ENCODE measurements around the gene GADD45GIP1. TPM values are rescaled to one million over a fixed set of nuclear protein-coding genes. Genes with fewer than 3 reads are reported as not detected.
"Not testable (repeated sequence)": the region's sequence is repeated elsewhere in the genome, so short reads cannot be mapped to it uniquely, and the experiment has no call there.

The GADD45GIP1 gene
- total RNA-seq, 2 experiments from 2014 or later: 32.6 to 36.0 TPM

GRCh38 chr19:12982648-12983047, 25.6 kb upstream of the GADD45GIP1 start:
- Mint-ChIP-seq H3K4me1 (ENCODE audit: low read depth) (peaks cover 2% of the 10 kb centered on the region), H3K27ac (no peak overlapping the region), H3K4me3 (no peak overlapping the region), H3K9me3 (no peaks in the 10 kb centered on the region), H3K27me3 (peaks cover 7% of the 10 kb centered on the region), H3K36me3 (ENCODE audit: low read depth) (no peaks in the 10 kb centered on the region)
- intact Hi-C loops (cut with micrococcal nuclease): loop anchor here (2.0 to 10.0 kb wide), 2 partner anchors 52 to 112 kb away; no protein-coding TSS in a partner anchor
- DNase-seq: no peak
- CTCF ChIA-PET: interaction anchor here (0.9 to 12.9 kb wide), 7 partner anchors 11 to 111 kb away, joined by 3 to 154 read pairs (median 7); no protein-coding TSS in a partner anchor
- no peak for ATAC-seq
- POLR2A ChIA-PET: interaction anchor here (0.7 to 1.2 kb wide), 3 partner anchors 17 to 359 kb away, joined by 3 to 4 read pairs (median 3); no protein-coding TSS in a partner anchor
- TF ChIP-seq CTCF (IDR thresholded peaks at IDR 0.05): no peak

- DNase-seq (no peak), ATAC-seq (no peak)
- Mint-ChIP-seq H3K9me3 (no peaks in the 10 kb centered on the region), H3K4me3 (no peak overlapping the region), H3K4me1 (ENCODE audit: low read depth) (peaks cover 2% of the 10 kb centered on the region), H3K36me3 (ENCODE audit: low read depth) (no peaks in the 10 kb centered on the region), H3K27me3 (peaks cover 11% of the 10 kb centered on the region), H3K27ac (no peak overlapping the region)
- intact Hi-C loops (cut with micrococcal nuclease): loop anchor here (5.0 to 10.0 kb wide), 2 partner anchors 55 to 82 kb away; no protein-coding TSS in a partner anchor
- ChIA-PET POLR2A (no interaction called here), CTCF (interaction anchor here (4.0 to 12.9 kb wide), 5 partner anchors 15 to 125 kb away, joined by 22 to 160 read pairs (median 116); no protein-coding TSS in a partner anchor)
- TF ChIP-seq CTCF (IDR thresholded peaks at IDR 0.05): no peak
These were observed 23.0 kb upstream of the GADD45GIP1 start for GRCh38 chr19:12979974-12980373.

GRCh38 chr19:12976109-12976508, 19.1 kb upstream of the GADD45GIP1 start:
- H3K9me3 Mint-ChIP-seq; H3K4me3 Mint-ChIP-seq; POLR2A ChIA-PET; H3K36me3 Mint-ChIP-seq (ENCODE audit: low read depth); ATAC-seq; DNase-seq; H3K27ac Mint-ChIP-seq; H3K27me3 Mint-ChIP-seq; H3K4me1 Mint-ChIP-seq (ENCODE audit: low read depth): not testable (repeated sequence)
- CTCF ChIA-PET: interaction anchor here (1.1 to 12.9 kb wide), 11 partner anchors 8 to 301 kb away, joined by 4 to 160 read pairs (median 22); no protein-coding TSS in a partner anchor
- intact Hi-C loops (cut with micrococcal nuclease): loop anchor here (5.0 kb wide), 1 partner anchor 86 kb away; no protein-coding TSS in a partner anchor

GRCh38 chr19:12975221-12975741, 18.3 kb upstream of the GADD45GIP1 start:
- CTCF ChIA-PET: interaction anchor here (1.4 to 12.9 kb wide), 6 partner anchors 10 to 119 kb away, joined by 4 to 160 read pairs (median 106); no protein-coding TSS in a partner anchor
- H3K4me3 Mint-ChIP-seq: no peak overlapping the region
- intact Hi-C loops (cut with micrococcal nuclease): loop anchor here (5.0 kb wide), 1 partner anchor 87 kb away; no protein-coding TSS in a partner anchor
- DNase-seq (no peak), ATAC-seq (no peak)
- H3K27me3 Mint-ChIP-seq: peaks cover 10% of the 10 kb centered on the region
- no peaks in the 10 kb centered on the region for H3K36me3 Mint-ChIP-seq (ENCODE audit: low read depth)
- no peak overlapping the region for H3K27ac Mint-ChIP-seq
- H3K4me1 Mint-ChIP-seq (ENCODE audit: low read depth): peaks cover under 1% of the 10 kb centered on the region
- POLR2A ChIA-PET: no interaction called here
- no peaks in the 10 kb centered on the region for H3K9me3 Mint-ChIP-seq
- TF ChIP-seq CTCF (IDR thresholded peaks at IDR 0.05): no peak

- POLR2A ChIA-PET: no interaction called here
- H3K4me1 Mint-ChIP-seq (ENCODE audit: low read depth): peaks cover 4% of the 10 kb centered on the region
- DNase-seq: no peak
- no peaks in the 10 kb centered on the region for H3K36me3 Mint-ChIP-seq (ENCODE audit: low read depth)
- no peaks in the 10 kb centered on the region for H3K9me3 Mint-ChIP-seq
- ATAC-seq: no peak
- intact Hi-C loops (cut with micrococcal nuclease): loop anchor here (5.0 kb wide), 1 partner anchor 88 kb away; no protein-coding TSS in a partner anchor
- peaks cover 10% of the 10 kb centered on the region for H3K27me3 Mint-ChIP-seq
- no peak for TF ChIP-seq CTCF (IDR thresholded peaks at IDR 0.05)
- no peak overlapping the region for H3K27ac Mint-ChIP-seq
- CTCF ChIA-PET: interaction anchor here (6.6 to 12.9 kb wide), 4 partner anchors 9 to 120 kb away, joined by 95 to 160 read pairs (median 135); no protein-coding TSS in a partner anchor
- H3K4me3 Mint-ChIP-seq: no peak overlapping the region
These were observed 17.5 kb upstream of the GADD45GIP1 start for GRCh38 chr19:12974301-12975220.
